GM23338 (cell line): ENCODE measurements around the gene MAD1L1. TPM values are rescaled to one million over a fixed set of nuclear protein-coding genes. Genes with fewer than 3 reads are reported as not detected.

Source experiments
- ATAC-seq: fragments of 200-7000 bp; cut with Tn5 transposase; 3 replicates; pipeline ENCODE4 v1.9.1; 2020
- DNase-seq: peaks from one replicate; pipeline ENCODE4 v3.0.0-alpha.2; 2015; ENCODE audit warnings: low spot score
- H2AFZ ChIP-seq: fragments of 200-600 bp; sonication (generic); 2 replicates; pipeline ENCODE4 v1.8.0; 2016; ENCODE audit warnings: antibody characterized with exemption, mild to moderate bottlenecking, moderate library complexity
- H3F3A ChIP-seq: fragments of 200-600 bp; sonication (generic); replicated peaks from 2 replicates; pipeline ENCODE4 v1.8.0; 2017; ENCODE audit warnings: antibody characterized with exemption, mixed run types, low read depth
- H3K27ac ChIP-seq: fragments of 200-600 bp; sonication (generic); 2 replicates; pipeline ENCODE4 v1.6.1; 2016; ENCODE audit warnings: low read depth
- H3K27me3 ChIP-seq: fragments of 200-600 bp; sonication (generic); 2 replicates; pipeline ENCODE4 v1.8.0; 2016; ENCODE audit warnings: mild to moderate bottlenecking, mixed run types, moderate library complexity; ENCODE audit not compliant: insufficient read depth
- H3K36me3 ChIP-seq: fragments of 200-600 bp; sonication (generic); 2 replicates; pipeline ENCODE4 v1.8.0; 2016; ENCODE audit warnings: mild to moderate bottlenecking; ENCODE audit not compliant: insufficient read depth
- H3K4me1 ChIP-seq: fragments of 200-600 bp; sonication (generic); 2 replicates; pipeline ENCODE4 v1.8.0; 2016; ENCODE audit warnings: mild to moderate bottlenecking, moderate library complexity; ENCODE audit not compliant: insufficient read depth
- H3K4me2 ChIP-seq: fragments of 200-600 bp; sonication (generic); 2 replicates; pipeline ENCODE4 v1.7.1; 2017; ENCODE audit warnings: mixed run types
- H3K4me3 ChIP-seq: fragments of 200-600 bp; sonication (generic); 2 replicates; pipeline ENCODE4 v1.6.1; 2016; ENCODE audit warnings: mixed run types
- H3K79me2 ChIP-seq: fragments of 200-600 bp; sonication (generic); replicated peaks from 2 replicates; pipeline ENCODE4 v1.8.0; 2017; ENCODE audit warnings: mild to moderate bottlenecking; ENCODE audit not compliant: insufficient read depth
- H3K9me2 ChIP-seq: fragments of 200-600 bp; sonication (generic); 2 replicates; pipeline ENCODE4 v1.8.0; 2017; ENCODE audit not compliant: insufficient read depth
- H4K20me1 ChIP-seq: fragments of 200-600 bp; sonication (generic); replicated peaks from 2 replicates; pipeline ENCODE4 v1.8.0; 2017; ENCODE audit warnings: mild to moderate bottlenecking; ENCODE audit not compliant: insufficient read depth
- H3K27ac Mint-ChIP-seq: 2 replicates; pipeline ENCODE4 v1.8.0; 2020; ENCODE audit warnings: inconsistent platforms, mild to moderate bottlenecking, moderate library complexity, mixed read lengths
- H3K27me3 Mint-ChIP-seq: 3 replicates; pipeline ENCODE4 v1.8.0; 2022; ENCODE audit warnings: low read depth, mild to moderate bottlenecking, moderate library complexity, mixed read lengths, inconsistent platforms; ENCODE audit not compliant: insufficient read depth, poor library complexity
- H3K36me3 Mint-ChIP-seq: 3 replicates; pipeline ENCODE4 v1.8.0; 2021; ENCODE audit warnings: low read depth, mild to moderate bottlenecking, inconsistent platforms, moderate library complexity, mixed read lengths
- H3K4me1 Mint-ChIP-seq: 3 replicates; pipeline ENCODE4 v1.8.0; 2020; ENCODE audit warnings: mild to moderate bottlenecking, inconsistent platforms, mixed read lengths
- H3K4me3 Mint-ChIP-seq: 3 replicates; pipeline ENCODE4 v1.8.0; 2021; ENCODE audit warnings: moderate library complexity, mild to moderate bottlenecking, inconsistent platforms, mixed read lengths
- H3K9me3 Mint-ChIP-seq: 3 replicates; pipeline ENCODE4 v1.8.0; 2020; ENCODE audit warnings: moderate library complexity, mild to moderate bottlenecking, inconsistent platforms, mixed read lengths
- CREB1 ChIP-seq: fragments of 250-450 bp; sonication (Bioruptor Pico); IDR thresholded peaks from 2 replicates; pipeline ENCODE4 v1.5.0; 2020; ENCODE audit warnings: low read depth, mild to moderate bottlenecking, moderate library complexity
- EZH2 ChIP-seq: fragments of 200-600 bp; sonication (generic); IDR thresholded peaks from one replicate; pipeline ENCODE4 v1.8.0; 2017; ENCODE audit warnings: antibody characterized with exemption, mild to moderate bottlenecking, low read depth; ENCODE audit not compliant: unreplicated experiment
- JUNB ChIP-seq: IDR thresholded peaks from one replicate; pipeline ENCODE4 v1.6.1; 2016; ENCODE audit warnings: antibody characterized with exemption; ENCODE audit not compliant: unreplicated experiment
- NANOG ChIP-seq: IDR thresholded peaks from 2 replicates; pipeline ENCODE4 v1.6.1; 2016; ENCODE audit warnings: antibody characterized with exemption, borderline replicate concordance
- POLR2AphosphoS5 ChIP-seq: IDR thresholded peaks from 2 replicates; pipeline ENCODE4 v1.6.1; 2016; ENCODE audit warnings: antibody characterized with exemption, low read depth
- STAT1 ChIP-seq: IDR thresholded peaks from one replicate; pipeline ENCODE4 v1.6.1; 2016; ENCODE audit warnings: antibody characterized with exemption; ENCODE audit not compliant: unreplicated experiment
- polyA plus RNA-seq: library from polyadenylated mRNA; unstranded; fragments of >200 nt; fragmentation: Nextera tagmentation; extraction: Ambion mirVana; gene quantifications from 2 replicates; pipeline ENCODE4 v1.2.1, GENCODE V29; 2016
- total RNA-seq: library from RNA; depleted of rRNA; stranded (reverse); fragments of >200 nt; shearing (Covaris generic); gene quantifications from 2 replicates; pipeline ENCODE4 v1.2.3, GENCODE V29; 2014
- TF ChIP-seq, protein P1 (sequence below): fragments of 250-450 bp; sonication (Bioruptor Pico); IDR thresholded peaks from 2 replicates; pipeline ENCODE4 v1.5.0; 2020; ENCODE audit warnings: mild to moderate bottlenecking, moderate library complexity
- TF ChIP-seq, protein P2 (sequence below): IDR thresholded peaks from one replicate; pipeline ENCODE4 v1.6.1; 2018; ENCODE audit warnings: antibody characterized with exemption; ENCODE audit not compliant: unreplicated experiment

Gene MAD1L1
- total and polyA plus RNA-seq, 2 experiments from 2014 or later, result 40.3 to 59.3 TPM

DNA sequence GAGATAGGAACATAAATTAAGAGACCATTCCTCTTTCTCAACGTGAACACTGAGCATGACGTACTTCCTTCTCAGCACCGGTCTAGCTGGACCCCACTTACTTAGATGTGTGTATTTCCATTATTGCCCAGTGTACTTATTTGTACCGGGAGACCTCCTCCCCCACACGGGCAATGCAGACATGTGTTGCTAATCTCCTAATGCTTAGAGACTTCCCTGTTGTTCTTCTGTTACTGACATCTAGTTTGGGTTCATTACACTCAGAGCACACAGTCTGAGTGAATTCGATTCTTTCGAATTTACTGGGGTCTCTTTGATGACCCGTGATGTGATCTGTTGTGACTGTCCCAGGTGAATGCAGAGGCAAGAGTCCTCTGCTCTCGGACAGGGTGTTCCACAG is 260.0 kb downstream of the MAD1L1 start:
- no peak overlapping the region for H3K4me3 Mint-ChIP-seq

DNA sequence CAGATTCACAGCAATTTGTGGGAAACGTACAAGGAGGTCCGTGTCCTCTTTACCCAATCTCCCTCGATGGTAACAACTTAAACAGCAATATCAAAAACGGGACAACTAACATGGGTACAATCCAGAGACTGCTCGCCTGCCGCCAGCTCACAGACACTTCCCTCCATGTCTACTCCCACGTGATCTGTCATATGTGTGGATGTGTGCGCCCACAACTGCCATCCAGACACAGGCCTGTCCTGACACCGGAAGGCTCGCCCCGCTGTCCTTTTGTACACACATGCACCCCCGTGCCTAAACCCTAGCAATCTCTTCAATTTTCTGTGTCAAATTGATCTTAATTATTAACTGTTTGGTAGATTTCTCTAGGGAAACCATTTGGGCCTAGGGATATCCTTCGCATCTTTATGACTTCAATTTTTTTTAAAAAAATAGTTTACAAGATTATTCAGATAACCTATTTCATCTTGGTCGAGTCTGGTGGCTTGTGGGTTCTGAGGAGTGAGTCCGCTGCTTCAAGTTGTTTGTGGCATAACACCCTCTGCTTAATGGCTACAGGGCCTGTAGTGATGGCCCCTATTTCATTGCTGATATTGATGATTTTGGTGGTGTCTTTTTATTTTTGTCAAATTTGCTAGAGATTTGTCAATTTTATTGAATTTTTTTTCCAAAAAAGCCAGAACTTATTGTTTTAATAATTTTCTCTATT is 260.6 kb downstream of the MAD1L1 start:
- peaks cover 29% of the 10 kb centered on the region for H3K36me3 Mint-ChIP-seq
- H4K20me1 ChIP-seq, result no peaks in the 10 kb centered on the region
- ATAC-seq, result no peak
- no peaks in the 10 kb centered on the region for H3K36me3 ChIP-seq
- no peak for TF ChIP-seq NANOG
- TF ChIP-seq STAT1, result no peak
- no peak for TF ChIP-seq POLR2AphosphoS5
- TF ChIP-seq, protein P1, sequence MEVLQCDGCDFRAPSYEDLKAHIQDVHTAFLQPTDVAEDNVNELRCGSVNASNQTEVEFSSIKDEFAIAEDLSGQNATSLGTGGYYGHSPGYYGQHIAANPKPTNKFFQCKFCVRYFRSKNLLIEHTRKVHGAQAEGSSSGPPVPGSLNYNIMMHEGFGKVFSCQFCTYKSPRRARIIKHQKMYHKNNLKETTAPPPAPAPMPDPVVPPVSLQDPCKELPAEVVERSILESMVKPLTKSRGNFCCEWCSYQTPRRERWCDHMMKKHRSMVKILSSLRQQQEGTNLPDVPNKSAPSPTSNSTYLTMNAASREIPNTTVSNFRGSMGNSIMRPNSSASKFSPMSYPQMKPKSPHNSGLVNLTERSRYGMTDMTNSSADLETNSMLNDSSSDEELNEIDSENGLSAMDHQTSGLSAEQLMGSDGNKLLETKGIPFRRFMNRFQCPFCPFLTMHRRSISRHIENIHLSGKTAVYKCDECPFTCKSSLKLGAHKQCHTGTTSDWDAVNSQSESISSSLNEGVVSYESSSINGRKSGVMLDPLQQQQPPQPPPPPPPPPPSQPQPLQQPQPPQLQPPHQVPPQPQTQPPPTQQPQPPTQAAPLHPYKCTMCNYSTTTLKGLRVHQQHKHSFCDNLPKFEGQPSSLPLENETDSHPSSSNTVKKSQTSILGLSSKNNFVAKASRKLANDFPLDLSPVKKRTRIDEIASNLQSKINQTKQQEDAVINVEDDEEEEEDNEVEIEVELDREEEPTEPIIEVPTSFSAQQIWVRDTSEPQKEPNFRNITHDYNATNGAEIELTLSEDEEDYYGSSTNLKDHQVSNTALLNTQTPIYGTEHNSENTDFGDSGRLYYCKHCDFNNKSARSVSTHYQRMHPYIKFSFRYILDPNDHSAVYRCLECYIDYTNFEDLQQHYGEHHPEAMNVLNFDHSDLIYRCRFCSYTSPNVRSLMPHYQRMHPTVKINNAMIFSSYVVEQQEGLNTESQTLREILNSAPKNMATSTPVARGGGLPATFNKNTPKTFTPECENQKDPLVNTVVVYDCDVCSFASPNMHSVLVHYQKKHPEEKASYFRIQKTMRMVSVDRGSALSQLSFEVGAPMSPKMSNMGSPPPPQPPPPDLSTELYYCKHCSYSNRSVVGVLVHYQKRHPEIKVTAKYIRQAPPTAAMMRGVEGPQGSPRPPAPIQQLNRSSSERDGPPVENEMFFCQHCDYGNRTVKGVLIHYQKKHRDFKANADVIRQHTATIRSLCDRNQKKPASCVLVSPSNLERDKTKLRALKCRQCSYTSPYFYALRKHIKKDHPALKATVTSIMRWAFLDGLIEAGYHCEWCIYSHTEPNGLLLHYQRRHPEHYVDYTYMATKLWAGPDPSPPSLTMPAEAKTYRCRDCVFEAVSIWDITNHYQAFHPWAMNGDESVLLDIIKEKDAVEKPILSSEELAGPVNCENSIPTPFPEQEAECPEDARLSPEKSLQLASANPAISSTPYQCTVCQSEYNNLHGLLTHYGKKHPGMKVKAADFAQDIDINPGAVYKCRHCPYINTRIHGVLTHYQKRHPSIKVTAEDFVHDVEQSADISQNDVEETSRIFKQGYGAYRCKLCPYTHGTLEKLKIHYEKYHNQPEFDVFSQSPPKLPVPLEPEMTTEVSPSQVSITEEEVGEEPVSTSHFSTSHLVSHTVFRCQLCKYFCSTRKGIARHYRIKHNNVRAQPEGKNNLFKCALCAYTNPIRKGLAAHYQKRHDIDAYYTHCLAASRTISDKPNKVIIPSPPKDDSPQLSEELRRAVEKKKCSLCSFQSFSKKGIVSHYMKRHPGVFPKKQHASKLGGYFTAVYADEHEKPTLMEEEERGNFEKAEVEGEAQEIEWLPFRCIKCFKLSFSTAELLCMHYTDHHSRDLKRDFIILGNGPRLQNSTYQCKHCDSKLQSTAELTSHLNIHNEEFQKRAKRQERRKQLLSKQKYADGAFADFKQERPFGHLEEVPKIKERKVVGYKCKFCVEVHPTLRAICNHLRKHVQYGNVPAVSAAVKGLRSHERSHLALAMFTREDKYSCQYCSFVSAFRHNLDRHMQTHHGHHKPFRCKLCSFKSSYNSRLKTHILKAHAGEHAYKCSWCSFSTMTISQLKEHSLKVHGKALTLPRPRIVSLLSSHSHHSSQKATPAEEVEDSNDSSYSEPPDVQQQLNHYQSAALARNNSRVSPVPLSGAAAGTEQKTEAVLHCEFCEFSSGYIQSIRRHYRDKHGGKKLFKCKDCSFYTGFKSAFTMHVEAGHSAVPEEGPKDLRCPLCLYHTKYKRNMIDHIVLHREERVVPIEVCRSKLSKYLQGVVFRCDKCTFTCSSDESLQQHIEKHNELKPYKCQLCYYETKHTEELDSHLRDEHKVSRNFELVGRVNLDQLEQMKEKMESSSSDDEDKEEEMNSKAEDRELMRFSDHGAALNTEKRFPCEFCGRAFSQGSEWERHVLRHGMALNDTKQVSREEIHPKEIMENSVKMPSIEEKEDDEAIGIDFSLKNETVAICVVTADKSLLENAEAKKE (CRISPR knock-in tag), result no peak
- H3K27ac Mint-ChIP-seq, result no peak overlapping the region
- H3K4me1 Mint-ChIP-seq, result no peaks in the 10 kb centered on the region
- no peak overlapping the region for H3K4me3 ChIP-seq
- H3K79me2 ChIP-seq, result no peaks in the 10 kb centered on the region
- no peak overlapping the region for H3K4me2 ChIP-seq
- no peaks in the 10 kb centered on the region for H3F3A ChIP-seq
- no peaks in the 10 kb centered on the region for H3K4me1 ChIP-seq
- no peak overlapping the region for H3K4me3 Mint-ChIP-seq
- no peak overlapping the region for H2AFZ ChIP-seq
- no peak overlapping the region for H3K27ac ChIP-seq
- no peak for DNase-seq
- no peaks in the 10 kb centered on the region for H3K9me2 ChIP-seq
- peaks cover 9% of the 10 kb centered on the region for H3K27me3 Mint-ChIP-seq
- no peaks in the 10 kb centered on the region for H3K27me3 ChIP-seq
- H3K9me3 Mint-ChIP-seq, result peaks cover 4% of the 10 kb centered on the region; the same call in 2 of the 3 replicates

More for the DNA sequence above, 260.0 kb downstream of the MAD1L1 start:
- Histone ChIP-seq H3K27me3 (no peaks in the 10 kb centered on the region), H2AFZ (no peak overlapping the region), H3F3A (no peaks in the 10 kb centered on the region), H3K4me2 (no peak overlapping the region), H3K36me3 (no peaks in the 10 kb centered on the region), H4K20me1 (no peaks in the 10 kb centered on the region), H3K79me2 (no peaks in the 10 kb centered on the region), H3K9me2 (no peaks in the 10 kb centered on the region), H3K4me3 (no peak overlapping the region), H3K27ac (no peak overlapping the region), H3K4me1 (no peaks in the 10 kb centered on the region)
- Mint-ChIP-seq H3K27ac (no peak overlapping the region), H3K36me3 (peaks cover 29% of the 10 kb centered on the region), H3K4me1 (no peaks in the 10 kb centered on the region), H3K27me3 (peaks cover 9% of the 10 kb centered on the region), H3K9me3 (peaks cover 9% of the 10 kb centered on the region)
- no peak for ATAC-seq
- no peak for DNase-seq
- TF ChIP-seq POLR2AphosphoS5 (no peak), JUNB (no peak), EZH2 (no peak), CREB1 (CRISPR knock-in tag) (no peak), STAT1 (no peak)
- TF ChIP-seq, protein P2, sequence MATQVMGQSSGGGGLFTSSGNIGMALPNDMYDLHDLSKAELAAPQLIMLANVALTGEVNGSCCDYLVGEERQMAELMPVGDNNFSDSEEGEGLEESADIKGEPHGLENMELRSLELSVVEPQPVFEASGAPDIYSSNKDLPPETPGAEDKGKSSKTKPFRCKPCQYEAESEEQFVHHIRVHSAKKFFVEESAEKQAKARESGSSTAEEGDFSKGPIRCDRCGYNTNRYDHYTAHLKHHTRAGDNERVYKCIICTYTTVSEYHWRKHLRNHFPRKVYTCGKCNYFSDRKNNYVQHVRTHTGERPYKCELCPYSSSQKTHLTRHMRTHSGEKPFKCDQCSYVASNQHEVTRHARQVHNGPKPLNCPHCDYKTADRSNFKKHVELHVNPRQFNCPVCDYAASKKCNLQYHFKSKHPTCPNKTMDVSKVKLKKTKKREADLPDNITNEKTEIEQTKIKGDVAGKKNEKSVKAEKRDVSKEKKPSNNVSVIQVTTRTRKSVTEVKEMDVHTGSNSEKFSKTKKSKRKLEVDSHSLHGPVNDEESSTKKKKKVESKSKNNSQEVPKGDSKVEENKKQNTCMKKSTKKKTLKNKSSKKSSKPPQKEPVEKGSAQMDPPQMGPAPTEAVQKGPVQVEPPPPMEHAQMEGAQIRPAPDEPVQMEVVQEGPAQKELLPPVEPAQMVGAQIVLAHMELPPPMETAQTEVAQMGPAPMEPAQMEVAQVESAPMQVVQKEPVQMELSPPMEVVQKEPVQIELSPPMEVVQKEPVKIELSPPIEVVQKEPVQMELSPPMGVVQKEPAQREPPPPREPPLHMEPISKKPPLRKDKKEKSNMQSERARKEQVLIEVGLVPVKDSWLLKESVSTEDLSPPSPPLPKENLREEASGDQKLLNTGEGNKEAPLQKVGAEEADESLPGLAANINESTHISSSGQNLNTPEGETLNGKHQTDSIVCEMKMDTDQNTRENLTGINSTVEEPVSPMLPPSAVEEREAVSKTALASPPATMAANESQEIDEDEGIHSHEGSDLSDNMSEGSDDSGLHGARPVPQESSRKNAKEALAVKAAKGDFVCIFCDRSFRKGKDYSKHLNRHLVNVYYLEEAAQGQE, result no peak
